Mesendoderm (in vitro differentiated cells): ENCODE data around the gene SEMA4G. TPM values are rescaled to one million over a fixed set of nuclear protein-coding genes. Genes with fewer than 3 reads are reported as not detected.

Experiments used
- DNase-seq: peaks from one replicate; pipeline ENCODE4 v3.0.0; 2013
- H2AK5ac ChIP-seq: 2 replicates; pipeline ENCODE4 v1.6.1; 2013; ENCODE audit warnings: low read length, inconsistent platforms
- H2BK120ac ChIP-seq: 2 replicates; pipeline ENCODE4 v1.6.1; 2013; ENCODE audit warnings: low read depth, mild to moderate bottlenecking, low read length, moderate library complexity, mixed read lengths
- H2BK15ac ChIP-seq: replicated peaks from 2 replicates; pipeline ENCODE4 v1.6.1; 2013; ENCODE audit warnings: low read depth, mild to moderate bottlenecking, moderate library complexity
- H2BK5ac ChIP-seq: 2 replicates; pipeline ENCODE4 v1.6.1; 2013; ENCODE audit warnings: low read length, inconsistent platforms
- H3K18ac ChIP-seq: 2 replicates; pipeline ENCODE4 v1.6.1; 2013; ENCODE audit warnings: mild to moderate bottlenecking, low read length, mixed read lengths
- H3K23ac ChIP-seq: one replicate; pipeline ENCODE4 v1.6.1; 2013; ENCODE audit warnings: low read length
- H3K27ac ChIP-seq: 2 replicates; pipeline ENCODE4 v1.5.1; 2013; ENCODE audit warnings: low read depth, mild to moderate bottlenecking, inconsistent platforms, low read length, moderate library complexity
- H3K27me3 ChIP-seq: 2 replicates; pipeline ENCODE4 v1.6.1; 2013; ENCODE audit warnings: low read length, control low read depth, mild to moderate bottlenecking, inconsistent platforms; ENCODE audit not compliant: insufficient read depth, poor library complexity
- H3K36me3 ChIP-seq: 2 replicates; pipeline ENCODE4 v1.6.1; 2013; ENCODE audit warnings: low read length, inconsistent platforms; ENCODE audit not compliant: control insufficient read depth, insufficient read depth
- H3K4ac ChIP-seq: one replicate; pipeline ENCODE4 v1.6.1; 2013; ENCODE audit warnings: low read depth, mild to moderate bottlenecking, low read length, moderate library complexity
- H3K4me1 ChIP-seq: 2 replicates; pipeline ENCODE4 v1.6.1; 2013; ENCODE audit warnings: low read depth, low read length, inconsistent platforms; ENCODE audit not compliant: control insufficient read depth
- H3K4me2 ChIP-seq: 2 replicates; pipeline ENCODE4 v1.6.1; 2013; ENCODE audit warnings: low read length
- H3K4me3 ChIP-seq: 2 replicates; pipeline ENCODE4 v1.5.1; 2013; ENCODE audit warnings: mild to moderate bottlenecking, low read length
- H3K56ac ChIP-seq: one replicate; pipeline ENCODE4 v1.6.1; 2013; ENCODE audit warnings: low read length
- H3K79me1 ChIP-seq: 2 replicates; pipeline ENCODE4 v1.6.1; 2013; ENCODE audit warnings: low read length, inconsistent platforms
- H3K79me2 ChIP-seq: 2 replicates; pipeline ENCODE4 v1.6.1; 2013; ENCODE audit warnings: mild to moderate bottlenecking, low read length; ENCODE audit not compliant: control insufficient read depth, insufficient read depth
- H3K9ac ChIP-seq: 2 replicates; pipeline ENCODE4 v1.6.1; 2013; ENCODE audit warnings: low read length, inconsistent platforms
- H4K5ac ChIP-seq: one replicate; pipeline ENCODE4 v1.6.1; 2013; ENCODE audit warnings: low read length
- H4K8ac ChIP-seq: one replicate; pipeline ENCODE4 v1.6.1; 2013; ENCODE audit warnings: low read depth, mild to moderate bottlenecking, control low read depth, low read length, moderate library complexity
- WGBS: extraction: QIAGEN DNeasy Blood & Tissue Kit; methylation state at CpG from one replicate; pipeline ENCODE4 v1.1.7; 2013; ENCODE audit warnings: low lambda C conversion rate, missing lambda C conversion rate; ENCODE audit not compliant: insufficient coverage; ENCODE audit errors: extremely low coverage; 5-methylcytosine and 5-hydroxymethylcytosine counted together
- polyA plus RNA-seq, 2 experiments: library from polyadenylated mRNA; stranded (reverse); fragments of 200-250 nt; gene quantifications; one replicate each; pipeline ENCODE4 v1.2.3, GENCODE V29; 2013

SEMA4G gene, protein sequence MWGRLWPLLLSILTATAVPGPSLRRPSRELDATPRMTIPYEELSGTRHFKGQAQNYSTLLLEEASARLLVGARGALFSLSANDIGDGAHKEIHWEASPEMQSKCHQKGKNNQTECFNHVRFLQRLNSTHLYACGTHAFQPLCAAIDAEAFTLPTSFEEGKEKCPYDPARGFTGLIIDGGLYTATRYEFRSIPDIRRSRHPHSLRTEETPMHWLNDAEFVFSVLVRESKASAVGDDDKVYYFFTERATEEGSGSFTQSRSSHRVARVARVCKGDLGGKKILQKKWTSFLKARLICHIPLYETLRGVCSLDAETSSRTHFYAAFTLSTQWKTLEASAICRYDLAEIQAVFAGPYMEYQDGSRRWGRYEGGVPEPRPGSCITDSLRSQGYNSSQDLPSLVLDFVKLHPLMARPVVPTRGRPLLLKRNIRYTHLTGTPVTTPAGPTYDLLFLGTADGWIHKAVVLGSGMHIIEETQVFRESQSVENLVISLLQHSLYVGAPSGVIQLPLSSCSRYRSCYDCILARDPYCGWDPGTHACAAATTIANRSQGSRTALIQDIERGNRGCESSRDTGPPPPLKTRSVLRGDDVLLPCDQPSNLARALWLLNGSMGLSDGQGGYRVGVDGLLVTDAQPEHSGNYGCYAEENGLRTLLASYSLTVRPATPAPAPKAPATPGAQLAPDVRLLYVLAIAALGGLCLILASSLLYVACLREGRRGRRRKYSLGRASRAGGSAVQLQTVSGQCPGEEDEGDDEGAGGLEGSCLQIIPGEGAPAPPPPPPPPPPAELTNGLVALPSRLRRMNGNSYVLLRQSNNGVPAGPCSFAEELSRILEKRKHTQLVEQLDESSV
- 15.2 TPM for polyA plus RNA-seq (2013, experiment 1 of 2)
- 14.6 TPM for polyA plus RNA-seq (2013, experiment 2 of 2)

DNA sequence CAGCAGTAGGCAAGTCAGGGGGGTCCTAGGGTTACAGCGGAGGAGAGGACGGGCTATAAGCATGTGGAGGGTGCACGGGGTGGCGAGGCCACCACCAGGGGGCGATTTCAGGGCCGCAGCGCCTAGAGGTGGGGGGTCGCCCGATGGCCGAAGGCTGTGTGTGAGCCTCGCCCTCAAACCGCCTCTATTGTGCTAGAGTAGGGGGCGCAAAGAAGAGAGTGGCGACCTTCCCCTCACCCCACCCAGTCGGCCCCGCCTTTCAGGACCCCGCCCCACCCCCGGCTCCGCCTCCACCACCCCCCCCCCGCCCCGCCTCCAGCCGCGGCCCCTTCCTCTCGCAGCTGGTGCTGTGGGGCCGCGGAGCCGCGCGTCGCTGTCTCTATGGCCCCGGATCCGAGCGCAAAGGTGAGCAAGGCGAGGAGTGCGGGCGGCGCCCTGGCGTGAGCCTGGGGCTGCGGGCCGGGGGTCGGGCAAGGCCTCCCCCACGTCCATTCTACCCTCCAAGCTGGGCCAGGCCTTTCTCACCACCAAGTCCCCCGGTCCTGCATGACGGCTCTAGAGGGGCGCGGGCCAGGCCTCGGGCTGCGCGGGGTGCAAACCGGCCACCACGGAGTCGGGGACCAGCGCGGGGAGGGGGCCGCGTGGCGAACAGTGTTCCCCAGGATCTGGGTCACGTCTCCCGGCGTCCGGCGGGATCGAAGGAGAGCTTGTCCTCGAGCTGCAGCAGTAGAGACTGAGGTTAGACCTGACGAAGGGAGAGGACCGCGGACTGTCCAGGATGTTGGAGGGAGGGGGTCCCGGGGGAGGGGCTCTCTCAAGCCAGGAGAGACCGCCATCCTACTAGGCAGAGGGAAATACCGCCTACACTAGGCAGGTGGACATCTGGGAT, at the start of gene SEMA4G:
Gene SEMA4G (plus strand): TSS at position 318 of the 889 bp plus-strand sequence. CDS start 3,409 bp downstream, outside the sequence.
- H3K56ac ChIP-seq = peak within 1 kb of the TSS; percentile 84
- H3K79me1 ChIP-seq = no peaks in the 10 kb centered on the region
- no peaks in the 10 kb centered on the region for H3K79me2 ChIP-seq
- no CpG with 5 or more reads among the region's 70 CpGs for WGBS
- H3K4me2 ChIP-seq = peak within 1 kb of the TSS; percentile 74
- no peak within 1 kb of the TSS for H2AK5ac ChIP-seq
- H2BK120ac ChIP-seq = no peak within 1 kb of the TSS
- DNase-seq = peak; percentile 68
- no peaks in the 10 kb centered on the region for H3K27me3 ChIP-seq
- no peaks in the 10 kb centered on the region for H3K36me3 ChIP-seq
- no peak within 1 kb of the TSS for H4K5ac ChIP-seq
- H3K27ac ChIP-seq = no peak within 1 kb of the TSS
- H3K9ac ChIP-seq = peak within 1 kb of the TSS; percentile 82
- H2BK15ac ChIP-seq = no peak within 1 kb of the TSS
- H4K8ac ChIP-seq = no peak within 1 kb of the TSS
- H3K4me1 ChIP-seq = peaks cover 9% of the 10 kb centered on the region
- H3K4ac ChIP-seq = no peak within 1 kb of the TSS
- no peak within 1 kb of the TSS for H2BK5ac ChIP-seq
- H3K4me3 ChIP-seq = peak within 1 kb of the TSS; percentile 58
- peak within 1 kb of the TSS; percentile 19 for H3K23ac ChIP-seq
- no peak within 1 kb of the TSS for H3K18ac ChIP-seq

DNA sequence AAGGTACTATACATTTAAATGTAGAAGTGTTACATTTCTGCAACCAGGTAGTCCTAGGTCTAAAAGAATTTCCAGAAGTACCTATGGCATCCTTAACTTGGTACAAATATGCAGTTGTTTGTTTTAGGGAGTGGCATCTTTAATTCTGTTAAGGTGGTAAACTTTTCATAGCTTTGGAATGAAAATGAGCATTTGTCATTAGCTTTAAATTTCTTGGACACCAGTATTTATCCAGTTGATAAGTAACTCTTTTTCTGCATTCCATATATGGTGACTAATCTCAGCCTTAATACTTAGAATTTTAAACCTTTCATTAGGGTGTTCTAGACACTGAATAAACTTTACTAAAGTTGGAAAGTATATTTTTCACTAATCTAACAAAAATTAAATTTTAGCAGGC, 45.7 kb upstream of the SEMA4G start:
- H4K5ac ChIP-seq = no peak overlapping the region
- no peak overlapping the region for H3K4me2 ChIP-seq
- H2BK120ac ChIP-seq = no peak overlapping the region
- no peak for DNase-seq
- H2BK5ac ChIP-seq = no peak overlapping the region
- no peak overlapping the region for H4K8ac ChIP-seq
- no peaks in the 10 kb centered on the region for H3K4me1 ChIP-seq
- H3K56ac ChIP-seq = no peak overlapping the region
- no peak overlapping the region for H3K4ac ChIP-seq
- H3K9ac ChIP-seq = no peak overlapping the region
- no peak overlapping the region for H3K4me3 ChIP-seq
- no peak overlapping the region for H2AK5ac ChIP-seq
- H3K36me3 ChIP-seq = no peaks in the 10 kb centered on the region
- no peaks in the 10 kb centered on the region for H3K79me2 ChIP-seq
- no peak overlapping the region for H3K27ac ChIP-seq
- H3K27me3 ChIP-seq = no peaks in the 10 kb centered on the region
- H2BK15ac ChIP-seq = no peak overlapping the region
- no peak overlapping the region for H3K23ac ChIP-seq
- H3K18ac ChIP-seq = no peak overlapping the region
- H3K79me1 ChIP-seq = no peaks in the 10 kb centered on the region

DNA sequence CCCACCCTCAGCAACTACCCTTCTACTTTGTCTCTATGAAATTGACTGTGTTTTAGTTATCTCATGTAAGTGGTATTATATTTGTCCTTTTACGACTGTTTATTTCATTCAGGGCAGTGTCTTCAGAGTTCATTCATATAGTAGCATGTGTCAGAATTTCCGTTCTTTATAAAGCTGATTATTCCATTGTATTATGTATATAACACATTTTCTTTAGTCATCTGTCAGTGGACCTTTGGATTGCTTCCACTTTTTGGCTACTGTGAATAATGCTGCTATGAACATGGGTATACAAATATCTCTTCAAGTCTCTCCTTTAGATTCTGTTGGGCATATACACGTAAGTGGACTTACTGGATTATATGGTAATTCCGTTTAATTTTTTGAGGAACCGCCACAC, 42.0 kb upstream of the SEMA4G start:
- WGBS = no CpG with 5 or more reads among the region's 5 CpGs
- H3K56ac ChIP-seq = no peak overlapping the region
- no peak overlapping the region for H3K4ac ChIP-seq
- H3K9ac ChIP-seq = no peak overlapping the region
- H2BK5ac ChIP-seq = no peak overlapping the region
- H2BK15ac ChIP-seq = no peak overlapping the region
- H4K8ac ChIP-seq = no peak overlapping the region
- no peak overlapping the region for H2BK120ac ChIP-seq
- DNase-seq = no peak
- no peak overlapping the region for H3K4me3 ChIP-seq
- no peak overlapping the region for H4K5ac ChIP-seq
- no peak overlapping the region for H2AK5ac ChIP-seq
- H3K27me3 ChIP-seq = no peaks in the 10 kb centered on the region
- H3K4me2 ChIP-seq = no peak overlapping the region
- no peak overlapping the region for H3K27ac ChIP-seq
- H3K18ac ChIP-seq = no peak overlapping the region
- H3K4me1 ChIP-seq = no peaks in the 10 kb centered on the region
- no peak overlapping the region for H3K23ac ChIP-seq
- no peaks in the 10 kb centered on the region for H3K79me1 ChIP-seq
- H3K79me2 ChIP-seq = no peaks in the 10 kb centered on the region
- H3K36me3 ChIP-seq = peaks cover 4% of the 10 kb centered on the region

DNA sequence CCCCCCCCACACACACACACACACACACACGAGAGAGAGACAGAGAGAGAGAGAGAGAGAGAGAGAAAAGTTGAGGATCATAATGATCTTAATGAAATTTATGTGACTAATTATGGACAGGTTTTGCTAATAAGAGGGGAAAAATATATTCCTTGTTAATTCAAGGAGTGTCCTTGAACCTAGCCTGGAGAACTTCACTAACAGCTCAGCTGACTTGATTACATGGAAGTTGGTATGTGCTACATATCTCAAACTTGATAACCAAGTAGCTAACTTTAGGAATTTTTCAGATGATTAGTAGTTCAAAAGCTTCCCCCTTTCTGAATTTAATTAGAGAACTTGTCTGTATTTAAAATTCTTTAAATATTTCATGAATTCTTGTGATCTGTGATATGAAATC, 41.3 kb upstream of the SEMA4G start:
- Histone ChIP-seq H3K18ac (no peak overlapping the region), H3K56ac (no peak overlapping the region), H3K4me3 (no peak overlapping the region), H3K23ac (no peak overlapping the region), H4K5ac (no peak overlapping the region), H3K79me2 (no peaks in the 10 kb centered on the region), H3K27ac (no peak overlapping the region), H3K4ac (no peak overlapping the region), H3K9ac (no peak overlapping the region), H2BK120ac (no peak overlapping the region), H3K4me1 (no peaks in the 10 kb centered on the region), H2BK15ac (no peak overlapping the region), H3K79me1 (no peaks in the 10 kb centered on the region), H2AK5ac (no peak overlapping the region), H3K4me2 (no peak overlapping the region), H2BK5ac (no peak overlapping the region), H3K36me3 (peaks cover 4% of the 10 kb centered on the region), H4K8ac (no peak overlapping the region), H3K27me3 (no peaks in the 10 kb centered on the region)
- WGBS = no CpG with 5 or more reads among the region's 1 CpG
- DNase-seq = peak; percentile 12

DNA sequence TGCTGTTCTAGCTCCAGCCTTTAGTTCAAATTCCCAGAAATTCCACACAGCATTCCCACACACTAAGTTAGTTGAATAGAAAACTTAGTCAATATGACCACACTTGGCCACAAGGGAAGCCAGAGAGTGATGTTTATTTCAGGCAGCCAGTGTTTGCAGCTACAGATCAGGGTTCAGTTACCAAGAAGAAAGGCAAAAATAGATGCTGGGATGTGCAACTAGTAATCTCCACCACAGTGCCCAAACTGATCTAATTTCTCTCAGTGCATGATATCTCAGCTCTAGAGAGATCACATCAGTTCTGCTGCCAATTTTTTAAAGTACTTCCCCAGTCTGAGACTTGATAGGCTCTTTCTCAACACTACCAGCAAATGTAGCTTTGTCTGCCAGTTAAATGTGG, 38.9 kb upstream of the SEMA4G start:
- Histone ChIP-seq H3K56ac (no peak overlapping the region), H3K27me3 (no peaks in the 10 kb centered on the region), H3K79me1 (no peaks in the 10 kb centered on the region), H3K4me2 (no peak overlapping the region), H3K23ac (no peak overlapping the region), H2BK5ac (no peak overlapping the region), H2BK120ac (no peak overlapping the region), H4K8ac (no peak overlapping the region), H3K79me2 (no peaks in the 10 kb centered on the region), H3K9ac (no peak overlapping the region), H3K4me3 (no peak overlapping the region), H2AK5ac (no peak overlapping the region), H3K4me1 (no peaks in the 10 kb centered on the region), H3K18ac (no peak overlapping the region), H3K4ac (no peak overlapping the region), H4K5ac (no peak overlapping the region), H3K27ac (no peak overlapping the region), H3K36me3 (peaks cover 4% of the 10 kb centered on the region), H2BK15ac (no peak overlapping the region)
- DNase-seq = peak; percentile 13
